Inflammatory macrophage treated with lipopolysaccharide for 4 hours (primary cell): ENCODE results near the gene SAT2.
"Not testable (repeated sequence)": the region's sequence is repeated elsewhere in the genome, so short reads cannot be mapped to it uniquely, and the experiment has no call there.

Experiments used
- DNase-seq: peaks from one replicate; pipeline ENCODE4 v3.0.0-alpha.2; 2020

The SAT2 gene

GRCh38 chr17:7627250-7628121 is at the start of gene SAT2:
Gene SAT2 (minus strand): TSS chr17:7627821. CDS start chr17:7627635, 186 bp downstream.
- peak; percentile 91 for DNase-seq

DNA sequence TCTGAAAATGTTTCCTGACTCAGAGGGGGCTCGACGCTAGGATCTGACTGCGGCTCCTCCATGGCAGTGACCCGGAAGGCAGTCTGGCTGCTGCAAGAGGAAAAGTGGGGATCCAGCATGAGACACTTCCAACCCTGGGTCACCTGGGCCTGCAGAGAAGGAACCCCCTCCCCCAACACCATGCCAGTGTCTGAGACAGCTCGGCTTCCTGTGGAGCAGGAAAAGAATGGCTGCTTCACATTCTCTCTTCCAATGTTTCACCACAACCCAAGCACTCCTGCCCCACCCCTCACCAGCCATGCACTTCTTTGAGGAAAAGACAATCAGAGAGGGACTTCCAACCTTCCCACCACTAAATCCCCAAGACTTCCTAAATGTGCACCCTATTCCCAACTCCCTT is 48.9 kb upstream of the SAT2 start:
- no peak for DNase-seq

GRCh38 chr17:7674934-7675333 is 47.3 kb upstream of the SAT2 start:
- no peak for DNase-seq

DNA sequence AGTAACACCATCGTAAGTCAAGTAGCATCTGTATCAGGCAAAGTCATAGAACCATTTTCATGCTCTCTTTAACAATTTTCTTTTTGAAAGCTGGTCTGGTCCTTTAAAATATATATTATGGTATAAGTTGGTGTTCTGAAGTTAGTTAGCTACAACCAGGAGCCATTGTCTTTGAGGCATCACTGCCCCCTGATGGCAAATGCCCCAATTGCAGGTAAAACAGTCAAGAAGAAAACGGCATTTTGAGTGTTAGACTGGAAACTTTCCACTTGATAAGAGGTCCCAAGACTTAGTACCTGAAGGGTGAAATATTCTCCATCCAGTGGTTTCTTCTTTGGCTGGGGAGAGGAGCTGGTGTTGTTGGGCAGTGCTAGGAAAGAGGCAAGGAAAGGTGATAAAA is 45.6 kb upstream of the SAT2 start:
- DNase-seq, result peak; percentile 53

DNA sequence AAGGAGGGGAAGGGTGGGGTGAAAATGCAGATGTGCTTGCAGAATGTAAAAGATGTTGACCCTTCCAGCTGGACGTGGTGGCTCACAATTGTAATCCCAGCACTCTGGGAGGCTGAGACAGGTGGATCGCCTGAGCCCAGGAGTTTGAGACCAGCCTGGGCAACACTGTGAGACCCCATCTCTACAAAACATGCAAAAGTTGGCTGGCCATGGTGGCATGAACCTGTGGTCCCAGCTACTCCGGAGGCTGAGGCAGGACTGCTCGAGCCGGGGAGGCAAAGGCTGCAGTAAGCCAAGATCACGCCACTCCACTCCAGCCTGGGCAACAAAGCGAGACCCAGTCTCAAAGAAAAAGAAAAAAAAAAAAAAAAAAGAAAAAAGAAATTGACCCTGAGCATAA is 40.9 kb upstream of the SAT2 start:
- no peak for DNase-seq

GRCh38 chr17:7667656-7668406 is 40.2 kb upstream of the SAT2 start:
- DNase-seq, result no peak

DNA sequence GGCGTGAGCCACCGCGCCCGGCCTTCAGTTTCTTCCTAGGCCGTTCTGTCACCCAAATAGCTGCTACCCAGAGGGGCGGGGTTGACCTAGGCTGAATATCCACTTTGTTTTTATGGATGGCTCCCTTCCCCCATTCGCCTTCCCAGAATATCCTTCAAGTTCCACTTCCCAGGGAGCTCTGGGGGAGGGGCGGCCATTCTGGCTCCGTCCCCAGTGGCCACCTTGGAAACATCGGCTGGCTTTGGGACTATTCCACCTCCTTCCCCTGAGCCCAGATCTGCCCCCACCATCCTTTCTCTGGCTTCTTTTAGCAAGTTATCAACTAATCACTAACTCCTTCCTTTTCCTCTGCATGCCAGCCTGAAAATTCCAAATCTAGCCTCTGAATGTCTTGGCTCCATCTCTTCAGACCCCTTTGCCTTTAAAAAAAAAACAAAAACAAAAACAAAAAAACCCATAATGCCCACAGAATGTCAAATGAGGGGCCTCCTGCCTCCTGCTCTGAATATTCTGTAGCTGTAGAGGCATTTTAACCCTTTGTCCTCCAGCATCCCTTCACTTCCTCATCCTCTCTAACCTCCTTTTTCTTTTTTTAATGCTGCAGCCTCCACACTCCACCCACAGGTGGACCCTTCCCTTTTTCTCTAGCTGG is 29.5 kb upstream of the SAT2 start:
- no peak for DNase-seq

GRCh38 chr17:7655541-7655840 is 27.9 kb upstream of the SAT2 start:
- no peak for DNase-seq

DNA sequence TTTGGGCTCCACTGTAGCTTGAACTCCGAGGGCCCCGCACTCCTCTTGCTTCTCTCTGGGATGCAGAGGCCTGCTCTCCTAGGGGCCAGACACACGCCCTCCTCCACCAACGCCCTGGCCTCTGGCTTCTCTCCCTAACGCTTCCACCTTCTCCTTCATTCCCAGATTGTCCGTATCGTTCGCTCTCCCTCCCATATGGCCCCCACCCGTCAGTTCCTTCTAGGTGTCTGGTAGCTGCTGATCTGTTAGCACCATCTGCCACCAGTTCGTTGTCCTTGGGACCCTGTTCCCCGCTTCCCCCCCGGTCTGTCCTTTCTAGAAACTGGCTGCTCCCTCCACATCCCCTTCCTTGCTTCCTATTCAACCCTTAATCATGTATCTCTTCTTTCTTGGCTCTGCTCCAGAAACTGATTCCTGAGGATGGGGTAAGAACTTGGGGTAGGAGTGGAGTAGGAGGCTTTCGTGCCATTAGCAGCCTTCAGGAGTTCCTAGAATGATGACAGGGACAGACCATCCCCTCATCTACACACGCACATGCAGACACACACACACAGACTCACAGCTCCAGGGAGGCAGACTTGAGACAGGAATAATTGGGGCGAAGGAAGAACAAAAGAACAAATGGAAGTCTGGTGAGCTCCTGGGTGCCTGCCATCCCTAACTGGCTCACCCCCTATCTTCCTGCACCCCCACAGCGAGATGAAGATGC is 27.4 kb upstream of the SAT2 start:
- no peak for DNase-seq

- DNase-seq, result no peak
Measured at GRCh38 chr17:7652388-7653356, 25.1 kb upstream of the SAT2 start.

- DNase-seq, result no peak
Measured at GRCh38 chr17:7651665-7652387, 24.2 kb upstream of the SAT2 start.

- no peak for DNase-seq
Measured at GRCh38 chr17:7651097-7651664, 23.6 kb upstream of the SAT2 start.

DNA sequence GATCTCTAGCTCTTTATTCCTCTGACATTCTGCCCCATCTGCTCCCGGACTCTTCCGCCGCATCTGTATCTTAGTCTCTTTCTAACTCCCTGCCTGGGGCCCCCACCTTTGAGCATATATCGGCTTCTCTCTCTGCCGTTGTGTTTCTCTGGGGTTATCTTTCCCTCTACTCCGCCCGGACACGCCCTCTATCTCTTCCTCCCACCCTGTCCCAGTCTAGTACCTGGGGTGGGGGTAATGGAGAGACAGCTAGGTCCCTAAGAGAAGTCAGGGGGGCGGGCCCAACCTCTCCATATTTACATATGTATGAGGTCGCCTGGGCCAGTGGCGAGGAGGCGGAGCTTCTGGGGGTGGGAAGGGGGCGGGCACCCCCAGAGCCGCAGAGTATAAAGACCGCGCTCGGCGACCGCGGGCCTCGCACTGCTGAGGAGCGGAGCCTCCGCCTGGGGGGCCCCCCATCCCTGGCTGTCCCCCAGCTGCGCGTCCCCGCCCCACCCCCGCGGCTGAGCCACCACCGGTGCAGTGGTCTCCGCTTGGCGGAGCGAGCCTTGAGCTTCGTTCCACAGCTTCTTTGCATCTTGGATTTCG is 23.0 kb upstream of the SAT2 start, which contains the start of gene ATP1B2:
Gene ATP1B2 (plus strand): TSS at position 418 of the 588 bp plus-strand sequence. CDS start 593 bp downstream, outside the sequence.
- DNase-seq, result peak; percentile 49

GRCh38 chr17:7647018-7647417 is 19.4 kb upstream of the SAT2 start:
- peak; percentile 79 for DNase-seq

DNA sequence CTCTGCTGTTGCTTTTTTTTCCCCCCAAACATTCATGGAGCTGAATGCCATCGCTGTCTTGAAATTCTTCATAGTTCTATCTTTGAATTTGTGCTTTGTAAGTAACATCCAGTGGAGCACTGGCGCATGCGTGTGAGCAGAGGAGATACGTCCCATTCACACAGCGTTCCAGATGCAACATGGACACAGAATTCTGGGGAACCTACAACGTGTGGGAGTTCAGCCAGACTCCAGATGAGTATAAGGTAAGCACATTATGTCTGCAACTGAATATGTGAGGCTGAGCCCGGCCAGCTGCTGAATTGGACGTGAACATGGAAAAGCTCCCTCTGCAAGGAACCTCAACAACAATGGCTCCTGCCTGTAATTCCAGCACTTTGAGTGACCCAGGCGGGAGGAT is 18.8 kb upstream of the SAT2 start:
- no peak for DNase-seq

DNA sequence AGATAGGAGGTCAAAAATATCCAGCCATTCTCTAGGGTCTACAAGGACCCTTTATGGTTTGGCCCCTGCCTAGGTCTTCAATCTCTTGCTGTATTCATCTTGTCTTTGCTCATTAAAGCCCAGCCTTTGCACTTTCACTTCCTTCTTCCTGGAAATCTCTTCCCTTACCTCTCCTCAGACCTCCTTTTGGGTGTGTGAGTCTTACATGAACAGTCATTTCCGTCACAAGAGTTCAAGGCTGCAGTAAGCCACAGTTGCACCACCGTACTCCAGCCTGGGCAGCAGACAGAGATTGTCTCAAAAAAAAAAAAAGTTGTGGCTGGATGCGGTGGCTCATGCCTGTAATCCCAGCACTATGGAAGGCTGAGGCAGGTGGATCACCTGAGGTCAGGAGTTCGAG is 17.2 kb upstream of the SAT2 start:
- peak; percentile 88 for DNase-seq

DNA sequence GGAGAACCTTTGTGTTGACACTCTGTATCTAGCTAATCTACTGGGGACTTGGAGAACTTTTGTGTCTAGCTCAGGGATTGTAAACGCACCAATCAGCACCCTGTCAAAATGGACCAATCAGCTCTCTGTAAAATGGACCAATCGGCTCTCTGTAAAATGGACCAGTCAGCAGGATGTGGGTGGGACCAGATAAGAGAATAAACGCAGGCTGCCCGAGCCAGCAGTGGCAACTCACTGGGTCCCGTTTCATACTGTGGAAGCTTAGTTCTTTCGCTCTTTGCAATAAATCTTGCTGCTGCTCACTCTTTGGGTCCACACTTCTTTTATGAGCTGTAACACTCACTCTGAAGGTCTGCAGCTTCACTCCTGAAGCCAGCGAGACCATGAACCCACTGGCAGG is 14.0 kb upstream of the SAT2 start:
- not testable (repeated sequence) for DNase-seq

DNA sequence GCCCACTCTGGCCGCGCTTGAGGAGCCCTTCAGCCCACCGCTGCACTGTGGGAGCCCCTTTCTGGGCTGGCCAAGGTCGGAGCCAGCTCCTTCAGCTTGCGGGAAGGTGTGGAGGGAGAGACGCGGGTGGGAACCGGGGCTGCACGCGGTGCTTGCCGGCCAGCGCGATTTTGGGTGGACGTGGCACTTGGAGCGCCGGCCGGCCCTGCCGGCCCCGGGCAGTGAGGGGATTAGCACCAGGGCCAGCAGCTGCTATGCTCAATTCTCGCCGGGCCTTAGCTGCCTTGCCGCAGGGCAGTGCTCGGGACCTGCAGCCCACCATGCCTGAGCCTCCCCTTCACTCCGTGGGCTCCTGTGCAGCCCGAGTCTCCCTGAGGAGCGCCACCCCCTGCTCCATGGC is 13.2 kb upstream of the SAT2 start:
- no peak for DNase-seq

- DNase-seq, result no peak
Measured at GRCh38 chr17:7636163-7636562, 8.5 kb upstream of the SAT2 start.

- DNase-seq, result peak; percentile 49
Measured at GRCh38 chr17:7634384-7634783, 6.8 kb upstream of the SAT2 start.
